VCaP (cell line): ENCODE data around the gene GSTM4.

Experiments used
- H3K27ac ChIP-seq: fragments of 450-650 bp; 2 replicates; pipeline ENCODE4 v1.5.1; 2017
- TF ChIP-seq, protein P1 (sequence below): fragments of 450-650 bp; conservative IDR thresholded peaks from 2 replicates; pipeline ENCODE4 v1.5.1; 2017; ENCODE audit warnings: mild to moderate bottlenecking, moderate library complexity

The GSTM4 gene

DNA sequence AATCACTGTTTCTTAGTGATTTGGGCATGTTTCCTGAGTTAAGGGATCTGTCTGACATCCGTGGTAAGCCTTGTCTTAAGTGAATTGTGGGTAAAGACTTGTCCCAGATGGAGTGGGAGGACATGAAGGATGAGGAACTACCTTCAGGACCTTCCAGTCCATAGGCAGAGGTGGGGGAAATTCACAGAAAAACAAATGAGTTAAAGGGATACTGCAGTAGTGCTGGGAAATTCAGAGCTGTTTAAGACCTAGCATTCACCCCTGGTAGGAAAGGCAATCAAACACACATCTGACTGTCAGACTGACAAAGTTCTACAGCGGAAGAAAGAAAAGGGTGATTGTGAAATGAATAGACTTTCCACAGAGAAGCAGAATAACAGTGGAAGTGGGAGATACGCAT is 39.5 kb upstream of the GSTM4 start:
- TF ChIP-seq, protein P1, sequence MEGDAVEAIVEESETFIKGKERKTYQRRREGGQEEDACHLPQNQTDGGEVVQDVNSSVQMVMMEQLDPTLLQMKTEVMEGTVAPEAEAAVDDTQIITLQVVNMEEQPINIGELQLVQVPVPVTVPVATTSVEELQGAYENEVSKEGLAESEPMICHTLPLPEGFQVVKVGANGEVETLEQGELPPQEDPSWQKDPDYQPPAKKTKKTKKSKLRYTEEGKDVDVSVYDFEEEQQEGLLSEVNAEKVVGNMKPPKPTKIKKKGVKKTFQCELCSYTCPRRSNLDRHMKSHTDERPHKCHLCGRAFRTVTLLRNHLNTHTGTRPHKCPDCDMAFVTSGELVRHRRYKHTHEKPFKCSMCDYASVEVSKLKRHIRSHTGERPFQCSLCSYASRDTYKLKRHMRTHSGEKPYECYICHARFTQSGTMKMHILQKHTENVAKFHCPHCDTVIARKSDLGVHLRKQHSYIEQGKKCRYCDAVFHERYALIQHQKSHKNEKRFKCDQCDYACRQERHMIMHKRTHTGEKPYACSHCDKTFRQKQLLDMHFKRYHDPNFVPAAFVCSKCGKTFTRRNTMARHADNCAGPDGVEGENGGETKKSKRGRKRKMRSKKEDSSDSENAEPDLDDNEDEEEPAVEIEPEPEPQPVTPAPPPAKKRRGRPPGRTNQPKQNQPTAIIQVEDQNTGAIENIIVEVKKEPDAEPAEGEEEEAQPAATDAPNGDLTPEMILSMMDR = no peak
- H3K27ac ChIP-seq = peak overlapping the region; percentile 95

DNA sequence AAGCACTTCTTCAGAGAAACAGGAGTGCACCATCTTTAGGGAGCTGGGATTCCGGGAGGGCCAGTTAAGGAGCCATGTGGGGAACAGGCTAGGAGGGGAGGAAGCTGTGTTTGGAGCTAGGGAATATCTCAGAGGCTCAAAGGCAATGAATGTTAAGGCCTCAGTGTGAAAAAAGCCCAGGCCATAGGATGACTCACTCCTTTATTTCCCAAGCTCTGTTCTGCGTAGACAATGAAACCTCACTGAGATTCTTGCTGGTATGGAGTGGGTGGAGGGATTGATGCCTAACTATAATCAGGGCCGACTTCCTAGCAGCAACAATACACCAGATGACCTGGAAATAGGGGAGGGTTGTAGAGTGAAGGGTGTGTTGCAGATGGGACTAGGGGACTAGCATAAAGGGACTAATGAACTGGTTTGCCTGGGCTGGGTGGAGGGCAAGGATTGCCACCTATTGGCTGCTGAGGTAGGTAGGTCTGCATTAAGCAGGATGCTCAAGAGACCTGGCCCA is 38.6 kb upstream of the GSTM4 start:
- peak overlapping the region; percentile 95; the same call in 1 of the 2 replicates for H3K27ac ChIP-seq
- TF ChIP-seq, protein P1 = no peak

DNA sequence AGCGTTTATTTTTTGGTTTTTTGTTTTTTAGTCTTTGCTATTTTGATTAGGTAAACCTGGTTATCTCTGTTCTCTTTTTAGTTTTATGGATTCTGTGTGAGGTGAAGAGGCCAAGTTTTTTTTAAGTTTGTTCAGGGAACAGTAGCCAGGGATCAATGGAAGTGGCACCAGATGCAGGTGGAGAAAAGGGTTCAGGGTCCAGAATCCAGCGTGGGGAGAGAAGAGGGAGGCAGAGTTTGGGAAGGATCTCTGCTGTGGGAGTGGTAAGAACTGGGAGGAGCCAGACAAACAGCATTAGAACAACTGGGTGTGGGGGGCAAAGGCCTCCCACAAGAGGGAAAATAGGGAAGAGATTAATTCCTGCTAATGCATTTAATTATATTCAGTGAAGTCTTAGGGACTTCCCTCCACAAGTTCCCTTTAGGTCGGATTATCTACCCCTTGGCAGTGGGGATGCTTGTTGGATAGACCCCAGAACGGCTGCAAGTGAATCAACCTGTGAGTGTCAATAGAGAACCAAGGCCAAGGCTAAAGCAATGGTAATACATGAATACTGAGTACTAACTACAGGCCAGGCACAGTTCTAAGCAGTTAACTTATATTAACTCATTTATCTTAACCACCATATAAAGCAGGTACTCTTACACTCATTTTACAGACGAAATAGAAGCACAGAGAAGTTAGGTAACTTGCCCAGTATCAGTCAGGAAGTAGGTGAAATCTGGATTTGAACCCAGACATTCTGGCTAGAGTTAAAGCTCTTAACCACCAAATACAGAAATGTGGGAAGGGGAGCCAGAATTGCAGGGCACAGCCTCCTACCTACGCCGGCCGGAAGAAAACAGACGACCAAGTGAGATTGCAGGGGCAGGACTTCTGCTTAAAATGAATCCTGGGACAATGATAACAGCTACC is 37.0 kb upstream of the GSTM4 start:
- TF ChIP-seq, protein P1 = no peak
- peak overlapping the region; percentile 95 for H3K27ac ChIP-seq

DNA sequence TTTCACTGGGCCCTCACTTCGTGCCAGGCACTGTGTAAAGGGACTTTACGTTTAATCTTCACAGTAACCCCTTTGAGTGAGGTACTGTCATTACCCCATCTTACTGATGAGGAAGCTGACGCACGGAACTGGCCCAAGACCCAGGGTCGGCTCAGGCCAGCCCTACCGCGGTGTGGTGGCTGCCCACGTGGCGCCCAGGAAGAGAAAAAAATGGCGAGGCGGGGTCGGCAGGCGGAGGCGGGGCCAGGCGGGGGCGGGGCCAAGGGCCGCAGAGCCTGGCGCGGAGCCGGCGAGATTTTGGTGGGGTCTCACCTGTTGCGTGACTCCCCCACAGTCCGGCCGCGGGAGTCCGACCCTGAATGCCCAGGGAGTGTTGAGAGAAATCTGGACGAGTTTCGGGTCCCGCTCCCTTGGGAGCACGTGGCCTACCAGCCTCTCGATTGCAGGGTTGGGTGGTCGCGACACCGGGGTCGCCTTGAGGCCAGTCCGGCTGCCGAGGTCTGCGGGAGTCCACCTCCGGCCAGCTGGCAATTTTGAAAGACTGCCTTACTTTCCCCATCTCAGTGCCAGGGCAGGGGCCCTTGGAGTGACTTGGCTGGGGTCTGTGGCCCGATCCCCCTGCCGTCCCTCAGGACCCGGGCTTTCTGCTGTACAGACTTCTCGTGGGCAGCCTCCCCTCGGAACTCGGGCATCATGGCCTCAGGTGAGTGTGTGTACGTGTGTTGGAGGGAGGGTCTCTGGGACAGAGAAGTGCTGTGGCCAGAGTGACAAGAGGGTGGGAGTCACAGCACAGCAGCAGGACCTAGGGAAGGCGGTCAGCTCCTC is 36.1 kb upstream of the GSTM4 start, which contains the start of the genes AMPD2 and GNAT2:
TSS of gene AMPD2 (plus strand) at position 262 of the 825 bp plus-strand sequence. CDS start 1,339 bp downstream, outside the sequence.
TSS of gene GNAT2 (minus strand) at position 41 of the 825 bp plus-strand sequence. CDS start 6,746 bp downstream, outside the sequence.
- TF ChIP-seq, protein P1 = no peak
- peak within 1 kb of the TSS; percentile 95 for H3K27ac ChIP-seq

DNA sequence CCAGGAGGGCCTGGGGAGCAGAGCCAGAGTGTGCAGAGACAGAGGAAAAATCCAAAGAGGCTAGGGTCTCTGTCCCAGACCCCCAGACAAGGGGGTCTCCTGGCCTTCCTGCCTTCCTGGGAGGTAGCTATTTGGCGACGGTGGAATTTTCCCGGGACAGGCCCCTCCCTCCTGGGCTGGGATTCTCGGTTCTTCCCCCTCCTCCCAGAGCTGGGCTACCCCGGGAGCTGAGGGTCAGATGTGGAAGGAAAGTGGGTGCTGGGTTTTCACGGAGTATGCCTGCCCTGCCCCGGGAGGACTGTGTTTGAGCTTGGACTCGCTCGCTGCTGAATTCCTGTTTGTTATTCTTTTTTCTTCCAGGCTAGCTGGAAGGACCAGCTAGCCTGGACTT is 35.5 kb upstream of the GSTM4 start:
- peak overlapping the region; percentile 95 for H3K27ac ChIP-seq
- TF ChIP-seq, protein P1 = no peak

DNA sequence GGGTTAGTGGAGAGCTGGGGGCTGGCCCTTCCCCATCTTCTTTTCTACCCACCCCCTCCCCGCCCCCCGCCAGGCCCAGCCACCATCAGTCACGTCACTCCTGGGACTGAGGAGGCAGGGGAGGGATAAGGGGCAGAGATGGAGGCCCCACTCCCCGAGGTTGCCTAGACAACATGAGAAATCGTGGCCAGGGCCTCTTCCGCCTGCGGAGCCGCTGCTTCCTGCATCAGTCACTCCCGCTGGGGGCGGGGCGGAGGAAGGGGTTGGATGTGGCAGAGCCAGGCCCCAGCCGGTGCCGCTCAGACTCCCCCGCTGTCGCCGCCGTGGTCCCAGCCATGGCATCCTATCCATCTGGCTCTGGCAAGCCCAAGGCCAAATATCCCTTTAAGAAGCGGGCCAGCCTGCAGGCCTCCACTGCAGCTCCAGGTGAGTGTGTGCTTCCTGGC is 35.0 kb upstream of the GSTM4 start:
- TF ChIP-seq, protein P1 = no peak
- peak overlapping the region; percentile 95 for H3K27ac ChIP-seq
